GM19023 (cell line): ENCODE results near the gene KCNT2.
"Not testable (repeated sequence)": the region's sequence is repeated elsewhere in the genome, so short reads cannot be mapped to it uniquely, and the experiment has no call there.

Source experiments
- ATAC-seq: cut with Tn5 transposase; IDR thresholded peaks from one replicate; pipeline ENCODE4 v1.9.1; 2021; ENCODE audit warnings: mild to moderate bottlenecking, moderate library complexity; ENCODE audit not compliant: unreplicated experiment

KCNT2 gene

GRCh38 chr1:196517193-196517592 is 91.0 kb downstream of the KCNT2 start:
- no peak for ATAC-seq

GRCh38 chr1:196516373-196516772 is 91.9 kb downstream of the KCNT2 start:
- no peak for ATAC-seq

GRCh38 chr1:196515904-196516303 is 92.3 kb downstream of the KCNT2 start:
- ATAC-seq = no peak

GRCh38 chr1:196513821-196514220 is 94.4 kb downstream of the KCNT2 start:
- ATAC-seq = no peak

- no peak for ATAC-seq
Observed at GRCh38 chr1:196510451-196510850, 97.8 kb downstream of the KCNT2 start.

GRCh38 chr1:196504224-196504623 is 104.0 kb downstream of the KCNT2 start:
- ATAC-seq = not testable (repeated sequence)

GRCh38 chr1:196502437-196502836 is 105.8 kb downstream of the KCNT2 start:
- ATAC-seq = no peak

GRCh38 chr1:196501760-196502428 is 106.3 kb downstream of the KCNT2 start:
- no peak for ATAC-seq

- no peak for ATAC-seq
Observed at GRCh38 chr1:196497817-196498216, 110.4 kb downstream of the KCNT2 start.

- ATAC-seq = no peak
Observed at GRCh38 chr1:196494766-196495165, 113.5 kb downstream of the KCNT2 start.

GRCh38 chr1:196493881-196494280 is 114.4 kb downstream of the KCNT2 start:
- ATAC-seq = no peak

GRCh38 chr1:196488579-196488978 is 119.7 kb downstream of the KCNT2 start:
- ATAC-seq = no peak

- no peak for ATAC-seq
Observed at GRCh38 chr1:196486346-196486745, 121.9 kb downstream of the KCNT2 start.

- no peak for ATAC-seq
Observed at GRCh38 chr1:196481616-196482015, 126.6 kb downstream of the KCNT2 start.

GRCh38 chr1:196477262-196477661 is 131.0 kb downstream of the KCNT2 start:
- no peak for ATAC-seq

GRCh38 chr1:196467230-196467925 is 140.9 kb downstream of the KCNT2 start:
- ATAC-seq = no peak

- no peak for ATAC-seq
Observed at GRCh38 chr1:196466654-196467053, 141.6 kb downstream of the KCNT2 start.

- no peak for ATAC-seq
Observed at GRCh38 chr1:196466166-196466565, 142.1 kb downstream of the KCNT2 start.

GRCh38 chr1:196464480-196464941 is 143.7 kb downstream of the KCNT2 start:
- no peak for ATAC-seq

- no peak for ATAC-seq
Observed at GRCh38 chr1:196462086-196462485, 146.2 kb downstream of the KCNT2 start.

- no peak for ATAC-seq
Observed at GRCh38 chr1:196461521-196461920, 146.7 kb downstream of the KCNT2 start.

- no peak for ATAC-seq
Observed at GRCh38 chr1:196459383-196459782, 148.9 kb downstream of the KCNT2 start.
